Thyroid gland (tissue), 4 donors: ENCODE data around the gene NRN1.

Source experiments
- POLR2A ChIP-seq, 2 donors: fragments of 450-650 bp; IDR thresholded peaks; one replicate each; pipeline ENCODE4 v1.6.1; 2017; ENCODE audit warnings: antibody characterized with exemption in 2 of 2, mild to moderate bottlenecking in 2 of 2, moderate library complexity in 1 of 2
- TF ChIP-seq, protein P1 (sequence below), 6 experiments: fragments of 200-600 bp in 3 of 6; fragments of 450-650 bp in 3 of 6; sonication (generic) in 3 of 6; IDR thresholded peaks; one replicate each; pipeline ENCODE4 v1.5.1; 2016 to 2019; ENCODE audit warnings: antibody characterized with exemption in 6 of 6, mild to moderate bottlenecking in 2 of 6, inconsistent platforms in 1 of 6, moderate library complexity in 1 of 6

DNA sequence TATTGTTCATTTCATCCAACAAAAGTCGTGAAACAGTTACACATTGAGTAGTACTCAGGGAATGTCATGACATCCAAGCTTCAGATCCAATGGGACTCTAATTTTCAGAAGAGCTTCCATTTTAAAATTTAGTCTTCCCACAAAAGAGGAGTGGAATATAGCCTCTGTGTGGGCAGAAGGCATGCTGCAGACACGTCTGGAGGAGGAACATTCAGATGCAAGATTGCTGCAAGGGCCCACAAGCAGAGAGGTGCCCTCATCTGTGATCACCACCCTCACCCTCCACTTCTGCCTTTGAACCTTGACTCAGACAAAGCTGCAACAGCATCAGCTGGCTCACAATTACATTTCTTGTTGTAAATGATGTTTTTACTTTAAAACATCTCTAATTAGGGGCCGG, 29.9 kb downstream of the NRN1 start:
- TF ChIP-seq, protein P1, sequence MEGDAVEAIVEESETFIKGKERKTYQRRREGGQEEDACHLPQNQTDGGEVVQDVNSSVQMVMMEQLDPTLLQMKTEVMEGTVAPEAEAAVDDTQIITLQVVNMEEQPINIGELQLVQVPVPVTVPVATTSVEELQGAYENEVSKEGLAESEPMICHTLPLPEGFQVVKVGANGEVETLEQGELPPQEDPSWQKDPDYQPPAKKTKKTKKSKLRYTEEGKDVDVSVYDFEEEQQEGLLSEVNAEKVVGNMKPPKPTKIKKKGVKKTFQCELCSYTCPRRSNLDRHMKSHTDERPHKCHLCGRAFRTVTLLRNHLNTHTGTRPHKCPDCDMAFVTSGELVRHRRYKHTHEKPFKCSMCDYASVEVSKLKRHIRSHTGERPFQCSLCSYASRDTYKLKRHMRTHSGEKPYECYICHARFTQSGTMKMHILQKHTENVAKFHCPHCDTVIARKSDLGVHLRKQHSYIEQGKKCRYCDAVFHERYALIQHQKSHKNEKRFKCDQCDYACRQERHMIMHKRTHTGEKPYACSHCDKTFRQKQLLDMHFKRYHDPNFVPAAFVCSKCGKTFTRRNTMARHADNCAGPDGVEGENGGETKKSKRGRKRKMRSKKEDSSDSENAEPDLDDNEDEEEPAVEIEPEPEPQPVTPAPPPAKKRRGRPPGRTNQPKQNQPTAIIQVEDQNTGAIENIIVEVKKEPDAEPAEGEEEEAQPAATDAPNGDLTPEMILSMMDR (IDR thresholded peaks at IDR 0.05) = no peak
- TF ChIP-seq POLR2A (IDR thresholded peaks at IDR 0.05) = no peak
